SU-DHL-6 (cell line): Measurements from ENCODE around the gene OR51B2.

Experiments
- H2AFZ ChIP-seq: fragments of 200-600 bp; sonication (generic); 2 replicates; pipeline ENCODE4 v1.6.1; 2014; ENCODE audit warnings: low read depth, mild to moderate bottlenecking, moderate library complexity, mixed read lengths, antibody characterized with exemption, low read length; ENCODE audit not compliant: severe bottlenecking
- H3F3A ChIP-seq: fragments of 200-600 bp; shearing (Covaris generic); 2 replicates; pipeline ENCODE4 v1.6.0; 2016; ENCODE audit warnings: antibody characterized with exemption, mild to moderate bottlenecking; ENCODE audit not compliant: insufficient read depth
- H3K27ac ChIP-seq: fragments of 200-600 bp; sonication (generic); 2 replicates; pipeline ENCODE4 v1.5.1; 2016; ENCODE audit warnings: low read depth, mild to moderate bottlenecking, low read length, moderate library complexity, mixed read lengths
- H3K27me3 ChIP-seq: fragments of 200-600 bp; sonication (generic), shearing (Covaris generic); 2 replicates; pipeline ENCODE4 v1.6.0; 2014; ENCODE audit warnings: mild to moderate bottlenecking, low read length
- H3K36me3 ChIP-seq: fragments of 200-600 bp; sonication (generic); 2 replicates; pipeline ENCODE4 v1.6.1; 2014; ENCODE audit warnings: mild to moderate bottlenecking, low read length, mixed read lengths
- H3K4me2 ChIP-seq: fragments of 300-600, 200-600 bp; shearing (Covaris generic), sonication (generic); 2 replicates; pipeline ENCODE4 v1.6.0; 2014; ENCODE audit warnings: low read length, low read depth, mild to moderate bottlenecking; ENCODE audit not compliant: poor library complexity, severe bottlenecking
- H3K4me3 ChIP-seq: fragments of 200-600 bp; sonication (generic); 2 replicates; pipeline ENCODE4 v1.5.1; 2014; ENCODE audit warnings: antibody characterized with exemption, low read length, mild to moderate bottlenecking, mixed read lengths; ENCODE audit not compliant: insufficient read depth, poor library complexity, severe bottlenecking
- H3K79me2 ChIP-seq: fragments of 200-600 bp; sonication (generic); 2 replicates; pipeline ENCODE4 v1.6.1; 2014; ENCODE audit warnings: mild to moderate bottlenecking, low read length, moderate library complexity; ENCODE audit not compliant: insufficient read depth
- H3K9ac ChIP-seq: fragments of 200-600 bp; sonication (generic); 2 replicates; pipeline ENCODE4 v1.7.0; 2014; ENCODE audit warnings: mild to moderate bottlenecking, low read length
- H3K9me2 ChIP-seq: fragments of 200-600 bp; sonication (generic); replicated peaks from 2 replicates; pipeline ENCODE4 v1.6.1; 2014; ENCODE audit warnings: low read length; ENCODE audit not compliant: insufficient read depth
- H3K9me3 ChIP-seq: fragments of 200-600 bp; sonication (generic); 2 replicates; pipeline ENCODE4 v1.6.1; 2014; ENCODE audit warnings: low read length, mixed read lengths; ENCODE audit not compliant: insufficient read depth
- H4K20me1 ChIP-seq: fragments of 200-600 bp; sonication (generic); 2 replicates; pipeline ENCODE4 v1.6.1; 2014; ENCODE audit warnings: low read depth, mild to moderate bottlenecking, antibody characterized with exemption, low read length, moderate library complexity, mixed read lengths
- EZH2phosphoT487 ChIP-seq: fragments of 200-600 bp; sonication (generic), shearing (Covaris generic); conservative IDR thresholded peaks from 2 replicates; pipeline ENCODE4 v1.6.1; 2018; ENCODE audit warnings: mild to moderate bottlenecking, antibody characterized with exemption, low read length, moderate library complexity, mixed read lengths
- TF ChIP-seq, protein P1 (sequence below): fragments of 200-600 bp; sonication (generic); IDR thresholded peaks from one replicate; pipeline ENCODE4 v1.5.1; 2017; ENCODE audit warnings: antibody characterized with exemption, mild to moderate bottlenecking, low read length, moderate library complexity; ENCODE audit not compliant: insufficient read depth, poor library complexity, severe bottlenecking

OR51B2 gene

DNA sequence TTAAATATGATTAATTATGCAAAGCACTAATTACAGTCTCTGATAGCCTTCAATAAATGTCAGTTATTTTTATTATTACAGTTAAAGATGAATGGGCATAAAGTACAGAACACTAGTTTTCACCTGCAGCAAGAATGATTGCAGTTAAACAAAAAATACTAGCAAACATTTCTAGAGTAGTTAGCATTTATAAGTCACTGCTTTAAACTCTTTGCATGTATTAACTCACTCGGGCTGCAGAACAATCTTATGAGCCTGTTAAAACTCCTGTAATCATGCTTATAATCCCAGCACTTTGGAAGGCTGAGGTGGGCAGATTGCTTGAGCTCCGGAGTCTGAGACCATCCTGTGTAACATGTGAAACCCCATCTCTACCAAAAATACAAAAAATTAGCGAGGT, 37.2 kb downstream of the OR51B2 start:
- Histone ChIP-seq H3K4me2 (no peak overlapping the region), H3K9me2 (no peaks in the 10 kb centered on the region), H3K9ac (no peak overlapping the region), H3K27ac (no peak overlapping the region), H3K4me3 (no peak overlapping the region), H4K20me1 (no peaks in the 10 kb centered on the region), H3K36me3 (no peaks in the 10 kb centered on the region), H3K79me2 (no peaks in the 10 kb centered on the region), H3K9me3 (no peaks in the 10 kb centered on the region), H2AFZ (no peak overlapping the region), H3K27me3 (no peaks in the 10 kb centered on the region), H3F3A (no peaks in the 10 kb centered on the region)
- no peak for TF ChIP-seq EZH2phosphoT487
- TF ChIP-seq, protein P1, sequence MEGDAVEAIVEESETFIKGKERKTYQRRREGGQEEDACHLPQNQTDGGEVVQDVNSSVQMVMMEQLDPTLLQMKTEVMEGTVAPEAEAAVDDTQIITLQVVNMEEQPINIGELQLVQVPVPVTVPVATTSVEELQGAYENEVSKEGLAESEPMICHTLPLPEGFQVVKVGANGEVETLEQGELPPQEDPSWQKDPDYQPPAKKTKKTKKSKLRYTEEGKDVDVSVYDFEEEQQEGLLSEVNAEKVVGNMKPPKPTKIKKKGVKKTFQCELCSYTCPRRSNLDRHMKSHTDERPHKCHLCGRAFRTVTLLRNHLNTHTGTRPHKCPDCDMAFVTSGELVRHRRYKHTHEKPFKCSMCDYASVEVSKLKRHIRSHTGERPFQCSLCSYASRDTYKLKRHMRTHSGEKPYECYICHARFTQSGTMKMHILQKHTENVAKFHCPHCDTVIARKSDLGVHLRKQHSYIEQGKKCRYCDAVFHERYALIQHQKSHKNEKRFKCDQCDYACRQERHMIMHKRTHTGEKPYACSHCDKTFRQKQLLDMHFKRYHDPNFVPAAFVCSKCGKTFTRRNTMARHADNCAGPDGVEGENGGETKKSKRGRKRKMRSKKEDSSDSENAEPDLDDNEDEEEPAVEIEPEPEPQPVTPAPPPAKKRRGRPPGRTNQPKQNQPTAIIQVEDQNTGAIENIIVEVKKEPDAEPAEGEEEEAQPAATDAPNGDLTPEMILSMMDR = no peak

DNA sequence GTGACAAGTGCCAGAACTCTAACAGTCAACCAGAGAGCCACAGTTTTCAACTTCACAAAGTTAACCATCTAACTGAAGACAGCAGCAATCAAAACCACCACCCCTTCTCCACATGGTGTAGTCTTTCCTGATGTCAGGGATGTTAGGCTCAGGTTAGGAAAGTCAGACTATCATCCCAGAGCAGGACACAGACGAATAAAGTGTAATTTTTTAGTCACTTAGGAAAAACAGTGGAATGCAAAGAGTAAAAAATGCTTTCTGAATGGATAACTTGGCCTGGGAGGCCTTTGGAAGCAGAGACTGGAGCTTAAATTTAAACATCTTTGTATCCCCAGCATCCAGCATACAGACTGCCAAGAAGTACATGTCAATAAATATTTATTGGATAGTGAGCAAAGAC, 37.7 kb downstream of the OR51B2 start:
- H3F3A ChIP-seq = no peaks in the 10 kb centered on the region
- H2AFZ ChIP-seq = no peak overlapping the region
- H3K9ac ChIP-seq = no peak overlapping the region
- H3K9me3 ChIP-seq = no peaks in the 10 kb centered on the region
- no peaks in the 10 kb centered on the region for H3K79me2 ChIP-seq
- H3K9me2 ChIP-seq = no peaks in the 10 kb centered on the region
- no peaks in the 10 kb centered on the region for H3K36me3 ChIP-seq
- no peak overlapping the region for H3K4me2 ChIP-seq
- no peaks in the 10 kb centered on the region for H4K20me1 ChIP-seq
- H3K27me3 ChIP-seq = no peaks in the 10 kb centered on the region
- H3K27ac ChIP-seq = no peak overlapping the region
- TF ChIP-seq, protein P1 = no peak
- no peak for TF ChIP-seq EZH2phosphoT487
- H3K4me3 ChIP-seq = no peak overlapping the region

DNA sequence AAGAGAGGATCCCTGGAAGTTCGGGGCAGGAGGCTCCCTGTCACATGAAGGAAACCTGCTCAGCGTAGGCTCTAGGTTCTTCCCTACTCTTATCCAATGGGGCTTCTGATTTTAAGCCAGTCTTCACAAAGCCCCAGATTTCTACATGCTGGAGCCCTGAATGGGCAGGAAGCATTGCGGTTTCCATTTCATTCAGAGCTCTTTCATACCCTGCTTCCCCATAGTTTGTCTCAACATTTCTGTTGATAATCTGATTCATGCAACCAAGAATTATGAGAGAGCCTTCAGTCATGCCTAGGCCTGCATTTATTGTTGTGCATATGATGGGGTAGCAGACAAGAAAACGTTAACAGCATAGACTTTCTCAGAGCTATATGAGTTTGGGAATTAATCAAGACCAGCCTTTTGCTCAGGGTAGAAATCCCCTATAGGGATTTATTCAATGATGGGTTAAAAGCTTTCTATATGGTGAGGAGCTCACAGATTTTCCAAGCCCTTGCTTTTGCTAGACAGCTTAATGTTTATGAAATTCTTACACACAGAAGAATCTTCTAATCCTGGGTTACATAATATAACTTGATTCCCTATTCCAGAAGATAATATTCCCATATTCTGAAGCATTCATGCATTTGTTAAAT, 38.3 kb downstream of the OR51B2 start:
- H3K9me2 ChIP-seq = no peaks in the 10 kb centered on the region
- no peaks in the 10 kb centered on the region for H3K27me3 ChIP-seq
- no peak overlapping the region for H2AFZ ChIP-seq
- H3K9ac ChIP-seq = no peak overlapping the region
- TF ChIP-seq, protein P1 = no peak
- H3K4me3 ChIP-seq = no peak overlapping the region
- no peaks in the 10 kb centered on the region for H3K36me3 ChIP-seq
- no peak overlapping the region for H3K4me2 ChIP-seq
- no peaks in the 10 kb centered on the region for H4K20me1 ChIP-seq
- H3F3A ChIP-seq = no peaks in the 10 kb centered on the region
- H3K79me2 ChIP-seq = no peaks in the 10 kb centered on the region
- H3K9me3 ChIP-seq = no peaks in the 10 kb centered on the region
- H3K27ac ChIP-seq = no peak overlapping the region
